HG03103 (cell line): ENCODE data around the gene AKT1.

Experiments used
- ATAC-seq: cut with Tn5 transposase; IDR thresholded peaks from one replicate; pipeline ENCODE4 v1.9.1; 2021; ENCODE audit warnings: low read depth; ENCODE audit not compliant: unreplicated experiment

Gene AKT1

DNA sequence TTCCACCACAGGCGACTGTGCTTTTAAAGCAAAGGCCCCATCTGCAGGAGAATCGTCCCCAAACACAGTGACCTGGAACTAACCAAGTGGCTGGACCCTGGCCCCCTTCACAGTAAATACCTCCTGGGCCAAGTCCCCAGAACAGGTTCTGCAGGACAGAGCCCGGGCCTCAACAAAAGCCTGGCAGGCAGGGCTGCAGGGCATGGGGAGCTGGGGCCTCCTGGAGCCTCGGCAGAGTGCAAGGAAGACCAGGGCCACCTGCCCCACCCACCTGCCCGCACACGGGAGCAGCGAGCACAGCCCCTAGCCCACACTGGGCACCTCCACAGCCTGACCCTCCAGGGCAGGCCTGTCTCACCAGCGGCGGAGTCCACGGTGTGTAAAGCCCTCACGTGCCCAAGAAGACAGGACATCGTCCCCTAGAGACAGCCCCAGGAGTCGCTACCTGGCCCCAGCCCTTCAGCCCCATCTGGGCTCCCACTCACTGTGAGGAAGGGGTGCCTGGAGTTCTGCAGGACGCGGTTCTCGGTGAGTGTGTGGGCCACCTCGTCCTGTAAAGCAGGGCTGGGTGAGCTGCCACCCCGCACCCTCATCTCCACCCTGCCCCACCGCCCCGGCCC lies 21.0 kb downstream of the AKT1 start:
- no peak for ATAC-seq

- no peak for ATAC-seq
Measured at GRCh38 chr14:104773505-104774452, 21.8 kb downstream of the AKT1 start.

DNA sequence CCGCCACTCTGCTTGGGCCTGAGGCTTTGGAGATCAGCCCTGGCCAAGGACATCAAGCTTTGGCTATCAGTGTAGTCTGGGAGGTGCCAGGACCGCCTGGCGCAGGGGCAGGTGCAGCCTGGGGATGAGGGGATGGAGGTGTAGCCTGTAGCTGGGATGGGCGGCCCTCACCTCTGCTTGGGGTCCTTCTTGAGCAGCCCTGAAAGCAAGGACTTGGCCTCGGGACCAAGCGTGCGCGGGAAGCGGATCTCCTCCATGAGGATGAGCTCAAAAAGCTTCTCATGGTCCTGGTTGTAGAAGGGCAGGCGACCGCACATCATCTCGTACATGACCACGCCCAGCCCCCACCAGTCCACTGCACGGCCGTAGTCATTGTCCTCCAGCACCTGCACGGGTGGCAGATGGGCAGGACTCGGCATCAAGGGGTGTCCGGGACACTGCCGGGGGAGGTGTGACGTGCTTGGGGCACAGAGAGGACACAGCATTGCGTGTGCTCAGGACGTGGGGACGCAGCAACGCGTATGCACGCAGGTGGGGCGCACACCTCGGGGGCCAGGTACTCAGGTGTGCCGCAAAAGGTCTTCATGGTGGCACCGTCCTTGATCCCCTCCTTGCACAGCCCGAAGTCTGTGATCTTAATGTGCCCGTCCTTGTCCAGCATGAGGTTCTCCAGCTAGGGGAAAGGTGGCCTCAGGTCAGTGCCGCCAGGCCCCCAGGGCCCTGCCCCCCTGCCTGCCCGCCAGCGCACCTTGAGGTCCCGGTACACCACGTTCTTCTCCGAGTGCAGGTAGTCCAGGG lies 22.6 kb downstream of the AKT1 start:
- ATAC-seq: no peak

GRCh38 chr14:104771918-104772706 lies 23.4 kb downstream of the AKT1 start:
- ATAC-seq: no peak

GRCh38 chr14:104771374-104771773 lies 24.2 kb downstream of the AKT1 start:
- ATAC-seq: no peak

DNA sequence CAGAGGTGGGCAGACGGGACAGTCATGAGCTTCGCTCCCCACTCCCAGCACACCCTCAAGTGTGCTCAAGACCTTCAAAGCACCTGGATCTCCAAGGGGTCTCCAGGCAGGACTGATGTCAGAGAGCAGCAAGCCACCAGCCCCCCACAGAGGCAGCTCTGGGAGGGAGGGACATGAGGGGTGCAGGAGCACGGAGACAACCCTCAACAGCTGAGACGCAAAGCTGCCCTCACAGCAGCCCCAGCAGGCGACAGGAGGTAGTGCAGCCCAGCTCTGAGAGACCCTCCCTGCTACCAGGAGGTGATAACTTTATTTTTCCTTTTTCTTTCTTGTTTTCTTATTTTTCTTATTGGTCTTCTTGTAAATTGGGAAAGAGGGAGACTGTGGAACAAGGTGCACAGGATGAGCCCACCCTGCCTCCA lies 24.7 kb downstream of the AKT1 start:
- no peak for ATAC-seq

DNA sequence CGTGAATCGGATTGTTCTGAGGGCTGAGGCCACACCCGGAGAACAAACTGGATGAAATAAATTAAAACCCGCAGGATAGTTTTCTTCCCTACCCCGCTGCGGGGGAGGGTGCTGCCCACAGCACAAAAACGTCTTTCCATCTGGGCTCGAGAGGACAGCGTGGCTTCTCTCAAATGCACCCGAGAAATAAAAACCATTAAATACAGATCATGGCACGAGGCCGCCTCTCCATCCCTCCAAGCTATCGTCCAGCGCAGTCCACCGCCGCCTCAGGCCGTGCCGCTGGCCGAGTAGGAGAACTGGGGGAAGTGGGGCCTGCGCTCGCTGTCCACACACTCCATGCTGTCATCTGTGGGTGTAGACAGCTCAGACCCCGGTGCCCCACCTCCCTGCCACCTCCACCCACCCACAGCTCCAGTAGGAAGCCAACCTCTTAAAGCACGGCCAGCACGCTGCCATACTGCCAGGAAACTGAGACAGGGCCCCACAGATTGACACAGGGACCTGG lies 25.4 kb downstream of the AKT1 start:
- no peak for ATAC-seq

GRCh38 chr14:104769324-104770071 lies 26.1 kb downstream of the AKT1 start:
- ATAC-seq: no peak

- no peak for ATAC-seq
Measured at GRCh38 chr14:104768437-104769323, 26.9 kb downstream of the AKT1 start.

DNA sequence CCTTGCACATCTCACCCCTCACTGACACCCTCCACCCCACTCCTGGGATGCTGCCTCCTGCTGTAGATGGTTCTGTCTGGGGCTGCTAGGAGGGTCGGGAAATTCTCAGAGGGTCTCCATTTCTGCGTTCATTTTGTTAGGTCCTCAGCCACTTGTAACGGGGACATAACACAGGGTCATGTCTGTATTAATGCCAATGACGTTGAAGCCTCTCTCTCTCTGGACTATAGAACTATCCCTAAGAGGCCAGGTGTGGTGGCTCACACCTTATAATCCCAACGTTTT lies 28.0 kb downstream of the AKT1 start:
- no peak for ATAC-seq

DNA sequence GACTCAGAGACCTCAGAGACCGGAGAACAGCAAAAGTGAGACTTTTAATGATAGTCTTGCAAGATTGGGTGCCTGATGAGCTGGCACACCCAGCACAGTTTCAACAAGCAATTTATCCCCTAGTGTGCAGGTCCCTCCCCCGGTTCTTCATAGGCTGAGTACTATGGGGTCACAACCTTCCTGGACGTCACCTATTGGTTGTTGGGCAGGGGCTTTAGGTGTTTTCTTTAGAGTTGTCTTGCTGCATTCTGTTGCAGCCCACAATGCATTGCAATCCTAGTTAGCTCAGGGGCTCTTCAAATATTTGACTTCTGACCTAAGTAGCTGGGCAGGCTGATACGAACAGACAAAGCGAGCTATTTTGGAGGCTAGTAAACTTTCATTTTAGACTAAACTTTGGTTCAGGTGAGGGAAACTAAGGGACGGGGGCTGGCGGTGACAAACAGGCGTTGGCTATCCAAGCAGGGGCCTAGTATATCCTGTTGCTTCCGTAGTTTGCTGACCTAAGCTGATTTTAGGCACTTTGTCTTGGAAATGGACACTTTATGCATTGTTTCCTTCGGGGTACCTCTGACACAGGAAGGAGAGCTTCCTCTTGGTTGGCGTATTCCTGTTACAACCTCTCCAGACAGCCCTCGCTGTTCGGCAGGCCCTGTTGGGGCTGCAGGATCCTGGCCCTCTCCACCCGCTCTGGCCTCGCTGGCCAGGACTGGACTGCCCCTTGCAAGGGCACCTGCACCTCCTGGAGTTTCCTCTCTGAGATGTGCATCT lies 28.5 kb downstream of the AKT1 start:
- no peak for ATAC-seq

- ATAC-seq: no peak
Measured at GRCh38 chr14:104766256-104766862, 29.2 kb downstream of the AKT1 start.

DNA sequence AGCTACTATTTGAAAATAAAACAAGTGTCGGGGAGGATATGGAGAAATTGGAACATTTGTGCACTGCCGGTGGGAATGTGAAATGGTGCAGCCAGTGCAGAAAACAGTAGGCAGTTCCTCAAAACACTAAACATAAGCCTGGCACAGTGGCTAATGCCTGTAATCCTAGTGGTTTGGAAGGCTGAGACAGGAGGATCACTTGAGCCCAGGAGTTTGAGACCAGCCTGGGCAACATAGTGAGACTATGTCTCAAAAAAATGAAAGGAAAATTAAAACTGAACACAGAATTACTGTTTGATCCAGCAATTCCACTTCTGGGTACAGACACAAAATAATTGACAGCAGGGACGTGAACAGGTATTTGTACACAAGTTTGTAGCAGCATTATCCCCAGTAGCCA lies 30.0 kb downstream of the AKT1 start:
- no peak for ATAC-seq

DNA sequence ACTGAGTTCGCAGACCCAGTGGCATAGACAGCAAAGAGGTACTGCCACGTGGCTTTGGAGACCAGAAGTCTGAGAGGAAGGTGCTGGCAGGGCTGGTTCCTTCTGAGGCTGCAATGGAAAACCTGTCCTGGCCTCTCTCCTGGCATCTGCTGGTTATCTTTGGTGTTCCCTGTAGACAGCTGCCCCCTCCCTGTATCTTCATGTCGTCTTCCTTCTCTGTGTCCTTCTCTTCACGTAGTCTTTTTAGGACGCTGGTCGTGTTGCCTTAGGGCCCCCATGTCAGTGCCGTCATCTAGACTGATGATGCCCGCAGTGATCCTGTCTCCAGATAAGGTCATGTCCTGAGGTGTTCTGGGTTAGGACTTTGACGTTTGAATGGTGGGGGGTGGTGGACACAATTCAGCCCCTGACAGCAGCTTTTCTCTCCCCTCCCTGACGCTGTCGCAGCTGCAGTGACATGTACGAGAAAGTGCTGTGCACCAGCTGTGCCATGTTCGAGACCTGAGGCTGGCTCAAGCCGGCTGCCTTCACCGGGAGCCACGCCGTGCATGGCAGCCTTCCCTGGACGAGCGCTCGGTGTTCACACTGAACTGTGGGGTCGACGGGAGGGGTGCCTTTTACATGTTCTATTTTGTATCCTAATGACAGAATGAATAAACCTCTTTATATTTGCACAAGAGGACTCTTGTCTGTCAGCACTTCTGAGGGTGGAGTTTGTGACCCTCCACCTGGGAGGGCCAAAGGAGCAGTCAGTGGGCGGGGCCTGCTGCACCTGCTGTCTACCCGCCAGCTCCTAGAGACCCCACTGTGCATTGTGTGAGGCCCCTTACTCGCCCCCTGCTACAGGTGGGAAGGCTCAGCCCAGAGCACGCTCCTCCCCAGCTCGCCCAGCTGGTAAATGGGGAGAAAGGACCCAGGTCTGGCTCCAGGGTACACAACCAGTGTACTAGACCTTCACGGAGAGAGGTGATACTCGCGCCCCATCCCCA lies 36.3 kb downstream of the AKT1 start:
- no peak for ATAC-seq

GRCh38 chr14:104757681-104758392 lies 37.7 kb downstream of the AKT1 start:
- no peak for ATAC-seq

DNA sequence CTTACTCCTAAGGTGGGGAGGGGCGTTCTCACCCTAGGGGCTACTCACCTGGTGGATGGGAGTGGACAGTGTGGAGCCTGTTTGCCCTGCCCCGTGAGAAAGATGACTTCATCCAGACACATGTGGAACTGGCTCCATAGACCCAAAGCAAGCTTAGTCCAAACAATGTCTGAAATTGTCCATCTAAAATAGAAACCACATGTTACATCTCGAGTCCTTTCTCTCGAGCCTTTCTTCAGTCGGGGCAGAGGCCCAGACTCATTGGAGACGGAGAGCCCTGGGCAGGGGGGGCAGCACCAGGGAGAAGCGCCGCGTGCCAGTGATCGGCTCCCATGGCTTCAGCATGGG lies 38.3 kb downstream of the AKT1 start:
- ATAC-seq: no peak
